Measurements from ENCODE around the gene KCTD13. TPM values are rescaled to one million over a fixed set of nuclear protein-coding genes. Genes with fewer than 3 reads are reported as not detected.

Gene KCTD13
- polyA plus RNA-seq, 1 of the 3 experiments (the other 2 are of a cell fraction) = 31.0 TPM

- H3K9me2 ChIP-seq = no peaks in the 10 kb centered on the region
- no peaks in the 10 kb centered on the region for H3K36me3 ChIP-seq (replicated peaks in 1 of 2; ENCODE audit: control insufficient read depth in 1 of 2, insufficient read depth in 2 of 2, low read length in 1 of 2)
- H3F3A ChIP-seq (replicated peaks; ENCODE audit: insufficient read depth) = no peaks in the 10 kb centered on the region
- H3K9ac ChIP-seq = no peak overlapping the region
- TF ChIP-seq RFX5 (IDR thresholded peaks at IDR 0.05; ENCODE audit: low read length) (no peak), TEAD4 (IDR thresholded peaks at IDR 0.05; ENCODE audit: borderline replicate concordance, insufficient read depth) (no peak), USF1 (IDR thresholded peaks at IDR 0.05; ENCODE audit: borderline replicate concordance, low read depth) (no peak), RCOR1 (IDR thresholded peaks at IDR 0.05; ENCODE audit: low read length) (no peak), GABPA (IDR thresholded peaks at IDR 0.05; ENCODE audit: low read depth) (no peak), GATA2 (CRISPR knock-in tag; IDR thresholded peaks at IDR 0.05) (no peak), IRF3 (IDR thresholded peaks at IDR 0.05; ENCODE audit: low read depth, low read length) (no peak), SMC3 (IDR thresholded peaks at IDR 0.05; ENCODE audit: low read depth, low read length) (no peak), FOXM1 (IDR thresholded peaks at IDR 0.05; ENCODE audit: low read depth) (no peak), SIN3A (IDR thresholded peaks at IDR 0.05; ENCODE audit: borderline replicate concordance, low read depth, low read length) (no peak), FOSL2 (IDR thresholded peaks at IDR 0.05; ENCODE audit: borderline replicate concordance, low read depth) (no peak)
- no peaks in the 10 kb centered on the region for H3K79me2 ChIP-seq (ENCODE audit: insufficient read depth)
- no peak overlapping the region for H3K4me3 ChIP-seq (ENCODE audit: low read depth in 2 of 2, low read length in 1 of 2)
- no peak for DNase-seq
- CTCF ChIA-PET = no interaction called here
- WGBS (ENCODE audit: low lambda C conversion rate) = 96% methylated on average over 4 of the region's 6 CpGs
- no peaks in the 10 kb centered on the region for H3K4me1 ChIP-seq (ENCODE audit: control insufficient read depth in 1 of 2, insufficient read depth in 2 of 2, low read depth in 1 of 2, low read length in 1 of 2)
- POLR2A ChIA-PET = no interaction called here
- no peaks in the 10 kb centered on the region for H4K20me1 ChIP-seq (ENCODE audit: insufficient read depth)
- H3K27ac ChIP-seq (ENCODE audit: low read depth in 2 of 2, low read length in 1 of 2) = no peak overlapping the region
- H3K27me3 ChIP-seq (ENCODE audit: insufficient read depth) = no peaks in the 10 kb centered on the region
- H3K4me2 ChIP-seq = no peak overlapping the region
- H3K9me3 ChIP-seq = no peaks in the 10 kb centered on the region
- H2AFZ ChIP-seq (ENCODE audit: low read depth) = no peak overlapping the region
Measured at GRCh38 chr16:29875206-29875605, 50.8 kb downstream of the KCTD13 start.

DNA sequence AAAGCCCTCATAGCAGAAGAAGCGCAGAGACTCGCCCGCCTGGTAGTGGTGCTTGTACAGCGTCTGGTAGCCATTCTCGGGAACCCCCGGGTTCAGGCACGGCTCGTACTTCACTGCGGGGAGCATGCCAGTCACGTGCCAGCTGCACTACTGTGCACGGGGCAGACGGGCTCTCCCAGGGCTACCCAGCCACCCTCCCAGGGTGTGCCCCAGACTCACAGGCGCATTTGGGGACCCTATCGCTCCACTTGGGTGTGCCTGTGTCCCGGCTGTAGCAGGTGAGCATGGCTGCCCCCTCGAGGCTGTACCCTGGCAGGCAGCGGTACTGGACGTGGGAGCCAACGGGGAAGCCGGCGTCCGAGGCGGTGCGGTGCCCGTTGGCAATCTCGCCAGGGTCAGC, 52.7 kb downstream of the KCTD13 start:
- no peaks in the 10 kb centered on the region for H3K27me3 ChIP-seq (ENCODE audit: insufficient read depth)
- H3K36me3 ChIP-seq (replicated peaks in 1 of 2; ENCODE audit: control insufficient read depth in 1 of 2, insufficient read depth in 2 of 2, low read length in 1 of 2) = no peaks in the 10 kb centered on the region
- POLR2A ChIA-PET = no interaction called here

More for the DNA sequence above, 52.7 kb downstream of the KCTD13 start:
- Histone ChIP-seq H3K79me2 (ENCODE audit: insufficient read depth) (no peaks in the 10 kb centered on the region), H3K9ac (no peak overlapping the region), H3K4me3 (ENCODE audit: low read depth in 2 of 2, low read length in 1 of 2) (no peak overlapping the region), H3K9me3 (no peaks in the 10 kb centered on the region), H3K4me2 (no peak overlapping the region), H2AFZ (ENCODE audit: low read depth) (no peak overlapping the region), H4K20me1 (ENCODE audit: insufficient read depth) (no peaks in the 10 kb centered on the region), H3K4me1 (ENCODE audit: control insufficient read depth in 1 of 2, insufficient read depth in 2 of 2, low read depth in 1 of 2, low read length in 1 of 2) (no peaks in the 10 kb centered on the region), H3F3A (replicated peaks; ENCODE audit: insufficient read depth) (no peaks in the 10 kb centered on the region), H3K9me2 (no peaks in the 10 kb centered on the region), H3K27ac (ENCODE audit: low read depth in 2 of 2, low read length in 1 of 2) (no peak overlapping the region)
- CTCF ChIA-PET = interaction anchor here (1.0 to 1.8 kb wide), 2 partner anchors 156 to 159 kb away, joined by 3 to 5 read pairs; no protein-coding TSS in a partner anchor
- 97% methylated on average over 14 of the region's 26 CpGs for WGBS (ENCODE audit: low lambda C conversion rate)
- no peak for DNase-seq
- TF ChIP-seq TAF1 (IDR thresholded peaks at IDR 0.05; ENCODE audit: borderline replicate concordance, low read depth, low read length) (no peak), ELF1 (IDR thresholded peaks at IDR 0.05) (no peak), MEF2A (IDR thresholded peaks at IDR 0.05; ENCODE audit: borderline replicate concordance, low read depth) (no peak), TEAD4 (IDR thresholded peaks at IDR 0.05; ENCODE audit: borderline replicate concordance, insufficient read depth) (no peak), RCOR1 (IDR thresholded peaks at IDR 0.05; ENCODE audit: low read length) (no peak), SIN3A (IDR thresholded peaks at IDR 0.05; ENCODE audit: borderline replicate concordance, low read depth, low read length) (no peak), RFX5 (IDR thresholded peaks at IDR 0.05; ENCODE audit: low read length) (no peak), USF1 (IDR thresholded peaks at IDR 0.05; ENCODE audit: borderline replicate concordance, low read depth) (no peak), NRF1 (IDR thresholded peaks at IDR 0.05; ENCODE audit: low read depth, low read length) (no peak)
- TF ChIP-seq, protein P1, sequence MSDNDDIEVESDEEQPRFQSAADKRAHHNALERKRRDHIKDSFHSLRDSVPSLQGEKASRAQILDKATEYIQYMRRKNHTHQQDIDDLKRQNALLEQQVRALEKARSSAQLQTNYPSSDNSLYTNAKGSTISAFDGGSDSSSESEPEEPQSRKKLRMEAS (IDR thresholded peaks at IDR 0.05; ENCODE audit: low read depth) = no peak

Data from SK-N-SH (cell line).